PC-3 (cell line): Measurements from ENCODE around the gene PRRG3. TPM values are rescaled to one million over a fixed set of nuclear protein-coding genes. Genes with fewer than 3 reads are reported as not detected.
A peak's percentile ranks its signal among the peaks of the same experiment; 100 is the strongest.

ENCODE experiments used
- ATAC-seq: fragments of 200-7000 bp; cut with Tn5 transposase; 2 replicates; pipeline ENCODE4 v1.9.1; 2020; ENCODE audit warnings: mild to moderate bottlenecking, moderate library complexity
- BruUV-seq: library from RNA; stranded (reverse); fragments of 400-500 nt; replicated peaks from 2 replicates; lab custom pipeline; 2021; lab: Mats Ljungman, UMichigan
- CTCF ChIA-PET: fragments of 300-600 bp; sonication (Branson Sonifier 250); formaldehyde crosslinking; loops from one replicate; lab custom pipeline; 2022; ENCODE audit warnings: antibody characterized with exemption; lab: Charles Lee
- POLR2A ChIA-PET: fragments of 300-600 bp; sonication (Branson Sonifier 250); formaldehyde crosslinking; loops from one replicate; lab custom pipeline; 2022; ENCODE audit warnings: antibody characterized with exemption; ENCODE audit not compliant: unreplicated experiment; lab: Charles Lee
- DNase-seq: peaks from one replicate; pipeline ENCODE4 v3.0.0-alpha.2; 2015
- H2AFZ ChIP-seq: fragments of 300-600 bp; sonication (generic); 2 replicates; pipeline ENCODE4 v1.6.0; 2016; ENCODE audit warnings: antibody characterized with exemption, low read length
- H3F3A ChIP-seq: fragments of 300-600 bp; sonication (generic); one replicate; pipeline ENCODE4 v1.6.0; 2017; ENCODE audit warnings: antibody characterized with exemption, low read length, control low read depth, mild to moderate bottlenecking; ENCODE audit not compliant: unreplicated experiment
- H3K27ac ChIP-seq: fragments of 300-600 bp; sonication (generic); 2 replicates; pipeline ENCODE4 v1.5.1; 2016; ENCODE audit warnings: mild to moderate bottlenecking, low read length
- H3K27me3 ChIP-seq: fragments of 300-600 bp; sonication (generic); 2 replicates; pipeline ENCODE4 v1.6.1; 2016; ENCODE audit warnings: low read length, mixed read lengths
- H3K36me3 ChIP-seq: fragments of 300-600 bp; sonication (generic); 2 replicates; pipeline ENCODE4 v1.6.1; 2016; ENCODE audit warnings: low read depth, mixed run types, low read length, mixed read lengths
- H3K4me1 ChIP-seq: fragments of 300-600 bp; sonication (generic); 2 replicates; pipeline ENCODE4 v1.5.1; 2016; ENCODE audit warnings: low read length; ENCODE audit not compliant: insufficient read depth
- H3K4me2 ChIP-seq: fragments of 300-600 bp; sonication (generic); 2 replicates; pipeline ENCODE4 v1.6.0; 2016; ENCODE audit warnings: low read length
- H3K4me3 ChIP-seq: fragments of 300-600 bp; sonication (generic); 2 replicates; pipeline ENCODE4 v1.5.1; 2016; ENCODE audit warnings: mild to moderate bottlenecking, low read length, mixed read lengths
- H3K79me2 ChIP-seq: fragments of 300-600 bp; sonication (generic); 2 replicates; pipeline ENCODE4 v1.6.1; 2017; ENCODE audit warnings: low read length, mixed read lengths
- H3K9ac ChIP-seq: fragments of 300-600 bp; sonication (generic); 2 replicates; pipeline ENCODE4 v1.6.0; 2016; ENCODE audit warnings: mild to moderate bottlenecking, low read length
- H3K9me2 ChIP-seq: fragments of 300-600 bp; sonication (generic); replicated peaks from 2 replicates; pipeline ENCODE4 v1.6.1; 2016; ENCODE audit warnings: mixed run types, low read length, mixed read lengths
- H3K9me3 ChIP-seq: fragments of 300-600 bp; sonication (generic); 2 replicates; pipeline ENCODE4 v1.6.1; 2016; ENCODE audit warnings: low read length, mixed read lengths
- H4K20me1 ChIP-seq: fragments of 300-600 bp; sonication (generic); 2 replicates; pipeline ENCODE4 v1.6.1; 2016; ENCODE audit warnings: low read length, mixed read lengths
- CTCF ChIP-seq: fragments of 300-600 bp; sonication (generic); conservative IDR thresholded peaks from 2 replicates; pipeline ENCODE4 v1.5.1; 2017; ENCODE audit warnings: antibody characterized with exemption, low read depth, mild to moderate bottlenecking, low read length
- EZH2 ChIP-seq: fragments of 300-600 bp; sonication (generic); IDR thresholded peaks from one replicate; pipeline ENCODE4 v1.6.1; 2017; ENCODE audit warnings: antibody characterized with exemption, mild to moderate bottlenecking, low read length; ENCODE audit not compliant: unreplicated experiment
- EZH2phosphoT487 ChIP-seq: fragments of 300-600 bp; sonication (generic); IDR thresholded peaks from 2 replicates; pipeline ENCODE4 v1.6.1; 2018; ENCODE audit warnings: mild to moderate bottlenecking, antibody characterized with exemption, low read length, borderline replicate concordance
- intact Hi-C: fragments of 100-400 bp; cut with micrococcal nuclease; formaldehyde crosslinking; loops from 2 replicates; pipeline ENCODE4 v1.9.0; 2023
- total RNA-seq: library from RNA; depleted of rRNA; stranded (reverse); fragments of >200 nt; gene quantifications from 2 replicates; pipeline ENCODE4 v1.2.3, GENCODE V29; 2014

Gene PRRG3
- total RNA-seq, 1 experiment from 2014 or later, result not detected

DNA sequence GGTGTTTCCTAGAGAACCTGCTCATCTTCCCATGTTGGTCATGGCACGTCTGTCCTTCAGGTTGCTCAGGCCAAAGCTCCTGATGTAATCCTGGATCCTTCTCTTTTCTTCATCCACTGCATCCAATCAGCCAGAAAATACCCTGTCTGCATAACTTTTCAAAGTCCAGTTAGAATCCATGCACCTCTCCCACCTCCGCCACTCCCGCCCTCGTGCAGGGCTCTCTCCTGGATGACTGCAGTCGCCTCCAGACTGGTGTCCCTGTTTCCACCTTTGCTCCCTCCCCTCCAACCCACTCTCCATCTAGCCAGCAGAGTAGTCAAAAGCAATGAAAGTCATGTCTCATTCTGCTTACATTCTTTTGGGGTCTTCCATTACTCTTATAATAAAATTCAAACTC lies 55.3 kb downstream of the PRRG3 start:
- TF ChIP-seq CTCF (no peak), EZH2 (no peak), EZH2phosphoT487 (no peak)
- no peaks in the 10 kb centered on the region for H3K9me3 ChIP-seq
- H3K9me2 ChIP-seq, result no peaks in the 10 kb centered on the region
- H3F3A ChIP-seq, result no peaks in the 10 kb centered on the region
- CTCF ChIA-PET, result interaction anchor here (0.6 kb wide), 1 partner anchor 64 kb away, joined by 4 read pairs; no protein-coding TSS in a partner anchor
- no peak overlapping the region for H3K4me2 ChIP-seq
- H3K27me3 ChIP-seq, result no peaks in the 10 kb centered on the region
- intact Hi-C loops, result no loop called here
- no peak overlapping the region for H2AFZ ChIP-seq
- H3K27ac ChIP-seq, result no peak overlapping the region
- H4K20me1 ChIP-seq, result no peaks in the 10 kb centered on the region
- ATAC-seq (no peak), DNase-seq (no peak)
- no peaks in the 10 kb centered on the region for H3K36me3 ChIP-seq
- H3K79me2 ChIP-seq, result no peaks in the 10 kb centered on the region
- no peak overlapping the region for H3K4me3 ChIP-seq
- BruUV-seq, result no TSS peak
- no peak overlapping the region for H3K9ac ChIP-seq
- H3K4me1 ChIP-seq, result no peaks in the 10 kb centered on the region
- POLR2A ChIA-PET, result no interaction called here

DNA sequence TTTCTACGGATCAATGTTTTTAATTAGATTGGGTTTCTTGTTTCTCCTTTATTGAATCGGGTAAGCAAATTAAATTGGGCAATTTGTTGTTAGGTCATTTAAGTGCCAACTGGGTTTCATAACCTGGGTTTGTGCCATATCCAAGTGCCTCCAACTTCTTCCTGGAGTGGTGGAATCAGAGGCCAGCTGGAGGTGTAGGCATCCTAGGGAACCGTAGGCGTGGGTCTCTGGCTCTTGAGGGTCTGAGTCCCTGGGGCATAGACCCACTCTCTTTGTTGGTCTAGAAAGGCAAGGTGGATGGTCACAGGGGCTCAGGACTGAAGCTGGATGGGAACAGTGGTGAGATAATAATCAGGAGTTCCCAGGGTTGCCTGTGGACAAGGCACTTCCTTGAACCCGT lies 57.6 kb downstream of the PRRG3 start:
- ChIA-PET CTCF (interaction anchor here (0.6 kb wide), 1 partner anchor 888 kb away, joined by 3 read pairs; no protein-coding TSS in a partner anchor), POLR2A (no interaction called here)
- no peaks in the 10 kb centered on the region for H3K4me1 ChIP-seq
- no peak overlapping the region for H3K4me3 ChIP-seq
- no peak overlapping the region for H3K9ac ChIP-seq
- H3F3A ChIP-seq, result no peaks in the 10 kb centered on the region
- no peak overlapping the region for H3K4me2 ChIP-seq
- H3K9me2 ChIP-seq, result no peaks in the 10 kb centered on the region
- no peaks in the 10 kb centered on the region for H3K9me3 ChIP-seq
- BruUV-seq, result no TSS peak
- no peak for DNase-seq
- no peak for ATAC-seq
- no peaks in the 10 kb centered on the region for H3K79me2 ChIP-seq
- H3K27me3 ChIP-seq, result no peaks in the 10 kb centered on the region
- no peaks in the 10 kb centered on the region for H4K20me1 ChIP-seq
- intact Hi-C loops, result no loop called here
- no peaks in the 10 kb centered on the region for H3K36me3 ChIP-seq
- no peak for TF ChIP-seq EZH2phosphoT487
- no peak for TF ChIP-seq EZH2
- TF ChIP-seq CTCF, result no peak
- no peak overlapping the region for H2AFZ ChIP-seq
- H3K27ac ChIP-seq, result no peak overlapping the region

DNA sequence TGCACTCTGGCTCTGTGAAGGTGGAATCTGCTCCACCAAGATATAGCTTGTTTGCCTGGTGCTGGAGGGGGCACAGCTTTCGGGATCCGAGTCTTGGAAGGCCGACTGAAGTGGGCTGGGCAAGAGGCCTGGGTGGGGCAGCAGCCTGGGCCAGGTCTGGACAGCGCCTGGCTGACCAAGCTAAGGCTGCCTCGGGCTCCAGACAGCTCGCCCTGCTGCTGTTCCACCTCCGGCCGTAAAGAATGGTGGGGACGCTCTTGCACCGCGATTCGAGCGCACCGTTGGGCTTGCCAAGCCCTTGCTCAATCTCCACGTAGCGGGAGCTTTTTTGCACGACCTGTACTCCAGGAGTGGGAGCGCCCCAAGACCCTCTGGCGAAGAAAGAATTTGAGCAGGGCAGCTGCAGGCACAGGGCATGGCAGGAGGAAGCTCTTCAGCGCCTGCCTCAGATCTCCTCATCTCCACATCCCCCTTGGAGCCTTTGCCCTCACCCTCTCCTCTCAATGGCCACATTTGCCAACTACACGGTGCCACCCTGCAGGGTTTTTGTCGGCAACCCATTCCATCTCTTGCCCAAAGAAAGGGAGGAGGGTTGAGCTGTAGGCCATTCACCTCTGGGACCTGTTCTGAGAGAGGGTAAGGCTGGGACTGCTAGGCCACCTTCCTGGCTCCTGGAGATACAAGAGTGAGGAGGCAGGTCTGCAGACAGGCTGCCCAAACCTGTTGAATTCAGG lies 58.2 kb downstream of the PRRG3 start:
- POLR2A ChIA-PET, result no interaction called here
- no peaks in the 10 kb centered on the region for H4K20me1 ChIP-seq
- peak; percentile 39 for DNase-seq
- TF ChIP-seq EZH2phosphoT487 (no peak), CTCF (peak; percentile 53)
- H3K4me3 ChIP-seq, result no peak overlapping the region
- H3K79me2 ChIP-seq, result no peaks in the 10 kb centered on the region
- intact Hi-C loops, result no loop called here
- H3F3A ChIP-seq, result no peaks in the 10 kb centered on the region
- no peaks in the 10 kb centered on the region for H3K4me1 ChIP-seq
- no peaks in the 10 kb centered on the region for H3K36me3 ChIP-seq
- H3K27me3 ChIP-seq, result no peaks in the 10 kb centered on the region
- no peak overlapping the region for H3K4me2 ChIP-seq
- no peak for ATAC-seq
- no peaks in the 10 kb centered on the region for H3K9me3 ChIP-seq
- no peak overlapping the region for H2AFZ ChIP-seq
- no peak overlapping the region for H3K27ac ChIP-seq
- no peaks in the 10 kb centered on the region for H3K9me2 ChIP-seq
- CTCF ChIA-PET, result interaction anchor here (0.6 kb wide), 1 partner anchor 887 kb away, joined by 3 read pairs; no protein-coding TSS in a partner anchor
- no TSS peak for BruUV-seq
- H3K9ac ChIP-seq, result no peak overlapping the region
